Hepatocyte (in vitro differentiated cells): Measurements from ENCODE around the gene MSI2. TPM values are rescaled to one million over a fixed set of nuclear protein-coding genes. Genes with fewer than 3 reads are reported as not detected.

ENCODE experiments used
- DNase-seq: peaks from one replicate; pipeline ENCODE4 v3.0.0-alpha.2; 2016; ENCODE audit warnings: low spot score
- H2AFZ ChIP-seq: fragments of 200-600 bp; sonication (generic); 2 replicates; pipeline ENCODE4 v1.6.0; 2016; ENCODE audit warnings: antibody characterized with exemption, mild to moderate bottlenecking
- H3K27ac ChIP-seq: fragments of 200-600 bp; sonication (generic); 2 replicates; pipeline ENCODE4 v1.5.1; 2016; ENCODE audit warnings: mild to moderate bottlenecking
- H3K27me3 ChIP-seq: fragments of 200-600 bp; sonication (generic); 2 replicates; pipeline ENCODE4 v1.6.1; 2016
- H3K36me3 ChIP-seq: fragments of 200-600 bp; sonication (generic); replicated peaks from 2 replicates; pipeline ENCODE4 v1.5.1; 2016; ENCODE audit warnings: low read depth; ENCODE audit not compliant: insufficient read depth
- H3K4me1 ChIP-seq: fragments of 200-600 bp; sonication (generic); 2 replicates; pipeline ENCODE4 v1.5.1; 2016; ENCODE audit warnings: mild to moderate bottlenecking, moderate library complexity; ENCODE audit not compliant: insufficient read depth
- H3K4me2 ChIP-seq: fragments of 200-600 bp; sonication (generic); 2 replicates; pipeline ENCODE4 v1.6.0; 2016
- H3K4me3 ChIP-seq: fragments of 200-600 bp; sonication (generic); 2 replicates; pipeline ENCODE4 v1.5.1; 2016; ENCODE audit warnings: mild to moderate bottlenecking
- H3K79me2 ChIP-seq: fragments of 200-600 bp; sonication (generic); 2 replicates; pipeline ENCODE4 v1.6.0; 2017; ENCODE audit warnings: mild to moderate bottlenecking
- H3K9me2 ChIP-seq: fragments of 200-600 bp; sonication (generic); replicated peaks from 2 replicates; pipeline ENCODE4 v1.6.0; 2017; ENCODE audit warnings: mild to moderate bottlenecking; ENCODE audit not compliant: insufficient read depth
- H3K9me3 ChIP-seq: fragments of 200-600 bp; sonication (generic); 2 replicates; pipeline ENCODE4 v1.5.1; 2016; ENCODE audit warnings: low read depth, mild to moderate bottlenecking
- H4K20me1 ChIP-seq: fragments of 200-600 bp; sonication (generic); 2 replicates; pipeline ENCODE4 v1.6.0; 2016; ENCODE audit warnings: mild to moderate bottlenecking; ENCODE audit not compliant: insufficient read depth, poor library complexity, severe bottlenecking
- CTCF ChIP-seq: fragments of 200-600 bp; sonication (generic); IDR thresholded peaks from 2 replicates; pipeline ENCODE4 v1.5.1; 2016; ENCODE audit warnings: antibody characterized with exemption, mild to moderate bottlenecking; ENCODE audit not compliant: poor library complexity
- EZH2 ChIP-seq: fragments of 200-600 bp; sonication (generic); IDR thresholded peaks from 2 replicates; pipeline ENCODE4 v1.6.1; 2016; ENCODE audit warnings: antibody characterized with exemption, mild to moderate bottlenecking, borderline replicate concordance
- EZH2phosphoT487 ChIP-seq: fragments of 200-600 bp; sonication (generic); IDR thresholded peaks from one replicate; pipeline ENCODE4 v1.6.1; 2018; ENCODE audit warnings: antibody characterized with exemption, mild to moderate bottlenecking, low read depth, moderate library complexity; ENCODE audit not compliant: unreplicated experiment, severe bottlenecking
- WGBS: methylation state at CpG from one replicate; pipeline ENCODE4 v1.1.6; 2016; ENCODE audit warnings: low lambda C conversion rate; ENCODE audit errors: missing lambda C conversion rate; 5-methylcytosine and 5-hydroxymethylcytosine counted together
- polyA plus RNA-seq: library from polyadenylated mRNA; unstranded; fragments of >200 nt; fragmentation: Nextera tagmentation; extraction: Ambion mirVana; gene quantifications from 2 replicates; pipeline ENCODE4 v1.2.1, GENCODE V29; 2016
- total RNA-seq: library from RNA; depleted of rRNA; stranded (reverse); fragments of >200 nt; gene quantifications from 2 replicates; pipeline ENCODE4 v1.2.3, GENCODE V29; 2014

The MSI2 gene
- total and polyA plus RNA-seq, 2 experiments from 2014 or later = 16.1 to 60.6 TPM

GRCh38 chr17:57316361-57316760 lies 60.0 kb downstream of the MSI2 start:
- TF ChIP-seq CTCF (no peak), EZH2phosphoT487 (no peak), EZH2 (no peak)
- Histone ChIP-seq H3K27ac (no peak overlapping the region), H3K4me2 (no peak overlapping the region), H3K79me2 (peaks cover 77% of the 10 kb centered on the region), H3K4me3 (no peak overlapping the region), H3K4me1 (no peaks in the 10 kb centered on the region), H3K9me2 (no peaks in the 10 kb centered on the region), H3K9me3 (no peaks in the 10 kb centered on the region), H3K36me3 (no peaks in the 10 kb centered on the region), H3K27me3 (no peaks in the 10 kb centered on the region), H4K20me1 (peaks cover 2% of the 10 kb centered on the region), H2AFZ (no peak overlapping the region)
- DNase-seq = no peak
- 95% methylated on average over 5 of the region's 5 CpGs for WGBS

- no peak for DNase-seq
- Histone ChIP-seq H3K27ac (no peak overlapping the region), H3K9me3 (no peaks in the 10 kb centered on the region), H4K20me1 (peaks cover 2% of the 10 kb centered on the region), H3K4me1 (no peaks in the 10 kb centered on the region), H3K36me3 (no peaks in the 10 kb centered on the region), H3K27me3 (no peaks in the 10 kb centered on the region), H3K79me2 (peaks cover 74% of the 10 kb centered on the region), H3K4me3 (no peak overlapping the region), H3K9me2 (no peaks in the 10 kb centered on the region), H3K4me2 (no peak overlapping the region), H2AFZ (no peak overlapping the region)
- no peak for TF ChIP-seq EZH2
- no peak for TF ChIP-seq CTCF
- TF ChIP-seq EZH2phosphoT487 = no peak
- 100% methylated on average over 3 of the region's 3 CpGs for WGBS
Measured at GRCh38 chr17:57317079-57317478, 60.8 kb downstream of the MSI2 start.

- no peaks in the 10 kb centered on the region for H3K27me3 ChIP-seq
- H3K27ac ChIP-seq = no peak overlapping the region
- H3K4me2 ChIP-seq = no peak overlapping the region
- H3K4me1 ChIP-seq = no peaks in the 10 kb centered on the region
- no peak overlapping the region for H2AFZ ChIP-seq
- no peaks in the 10 kb centered on the region for H3K9me2 ChIP-seq
- peaks cover 66% of the 10 kb centered on the region for H3K79me2 ChIP-seq
- peaks cover 2% of the 10 kb centered on the region for H4K20me1 ChIP-seq
- H3K4me3 ChIP-seq = no peak overlapping the region
- TF ChIP-seq EZH2phosphoT487 (no peak), EZH2 (no peak)
- H3K9me3 ChIP-seq = no peaks in the 10 kb centered on the region
- no peaks in the 10 kb centered on the region for H3K36me3 ChIP-seq
- WGBS = 95% methylated on average over 6 of the region's 6 CpGs
- DNase-seq = no peak
Measured at GRCh38 chr17:57318913-57319312, 62.6 kb downstream of the MSI2 start.

- no peak overlapping the region for H3K4me2 ChIP-seq
- H3K27ac ChIP-seq = no peak overlapping the region
- WGBS = 96% methylated on average over 9 of the region's 9 CpGs
- H3K4me1 ChIP-seq = no peaks in the 10 kb centered on the region
- no peak for DNase-seq
- H4K20me1 ChIP-seq = peaks cover 2% of the 10 kb centered on the region
- no peaks in the 10 kb centered on the region for H3K27me3 ChIP-seq
- H3K79me2 ChIP-seq = peaks cover 60% of the 10 kb centered on the region
- H2AFZ ChIP-seq = no peak overlapping the region
- TF ChIP-seq EZH2 = no peak
- no peak for TF ChIP-seq EZH2phosphoT487
- TF ChIP-seq CTCF = no peak
- H3K4me3 ChIP-seq = no peak overlapping the region
- no peaks in the 10 kb centered on the region for H3K36me3 ChIP-seq
- H3K9me2 ChIP-seq = no peaks in the 10 kb centered on the region
- H3K9me3 ChIP-seq = no peaks in the 10 kb centered on the region
Measured at GRCh38 chr17:57319806-57320205, 63.5 kb downstream of the MSI2 start.
